Mucosa of descending colon (tissue), 3 donors: ENCODE data around the gene QDPR. TPM values are rescaled to one million over a fixed set of nuclear protein-coding genes. Genes with fewer than 3 reads are reported as not detected.

ENCODE experiments used
- ATAC-seq: fragments of 200-7000 bp; cut with Tn5 transposase; one replicate; pipeline ENCODE4 v1.9.1; 2020; ENCODE audit warnings: mild to moderate bottlenecking, moderate library complexity
- DNase-seq, 3 donors: peaks; one replicate each; pipeline ENCODE4 v3.0.0-alpha.2; 2020
- H3K36me3 ChIP-seq: fragments of 200-600 bp; one replicate; pipeline ENCODE4 v1.8.0; 2021; ENCODE audit warnings: low read depth, mild to moderate bottlenecking
- H3K4me1 ChIP-seq: fragments of 200-600 bp; one replicate; pipeline ENCODE4 v1.8.0; 2021; ENCODE audit warnings: low read depth, mild to moderate bottlenecking
- H3K4me3 ChIP-seq: fragments of 200-600 bp; one replicate; pipeline ENCODE4 v1.8.0; 2021; ENCODE audit warnings: mild to moderate bottlenecking
- H3K9me3 ChIP-seq: fragments of 200-600 bp; one replicate; pipeline ENCODE4 v1.8.0; 2021; ENCODE audit warnings: mild to moderate bottlenecking
- CTCF ChIP-seq: fragments of 200-600 bp; IDR thresholded peaks from one replicate; pipeline ENCODE4 v1.8.0; 2022; ENCODE audit warnings: antibody characterized with exemption, mild to moderate bottlenecking
- intact Hi-C, 2 donors: fragments of 100-400 bp; cut with DNase I in 1 of 2; cut with micrococcal nuclease in 1 of 2; formaldehyde crosslinking; loops; one replicate each; pipeline versions ENCODE4 v1.11.0 to v1.11.1; 2022; cut with DNase I, micrococcal nuclease
- total RNA-seq, 3 donors: library from RNA; stranded (reverse); fragmentation: NEBNext Ultra II Directional in 2 of 3; extraction: Animal tissue kit (Norgen Biotek cat#: 25700) in 2 of 3; gene quantifications; one replicate each; pipeline versions ENCODE4 v1.2.1 to v1.2.4, GENCODE V29; 2021 to 2023
- donor health status: DM: no; HTN: no; CAD: no; lungs with moderate emphysema.
- donor health status: DM: no; HTN: no; CAD: no.
- donor health status: DM: no; HTN: yes; CAD: no.

Gene QDPR
- total RNA-seq, 3 donors from 2014 or later: 18.0 to 27.2 (median 24.1) TPM

GRCh38 chr4:17550549-17550948 is 38.7 kb upstream of the QDPR start:
- no peak for DNase-seq
- intact Hi-C loops: loop anchor here (5.0 to 10.0 kb wide), 2 partner anchors 84 to 87 kb away; no protein-coding TSS in a partner anchor
- no peak for ATAC-seq
- no peaks in the 10 kb centered on the region for H3K9me3 ChIP-seq
- H3K36me3 ChIP-seq: no peaks in the 10 kb centered on the region
- H3K4me3 ChIP-seq: no peak overlapping the region
- H3K4me1 ChIP-seq: no peaks in the 10 kb centered on the region
- no peak for TF ChIP-seq CTCF

- intact Hi-C loops: no loop called here
- Histone ChIP-seq H3K4me3 (no peak overlapping the region), H3K9me3 (no peaks in the 10 kb centered on the region), H3K36me3 (no peaks in the 10 kb centered on the region), H3K4me1 (no peaks in the 10 kb centered on the region)
- DNase-seq (no peak), ATAC-seq (no peak)
- TF ChIP-seq CTCF: no peak
Measured at GRCh38 chr4:17546678-17547077, 34.8 kb upstream of the QDPR start.

GRCh38 chr4:17546222-17546621 is 34.3 kb upstream of the QDPR start:
- no peak for TF ChIP-seq CTCF
- Histone ChIP-seq H3K4me1 (no peaks in the 10 kb centered on the region), H3K9me3 (no peaks in the 10 kb centered on the region), H3K36me3 (no peaks in the 10 kb centered on the region), H3K4me3 (no peak overlapping the region)
- DNase-seq (no peak), ATAC-seq (no peak)
- intact Hi-C loops: no loop called here

GRCh38 chr4:17545374-17546140 is 33.7 kb upstream of the QDPR start:
- Histone ChIP-seq H3K36me3 (no peaks in the 10 kb centered on the region), H3K4me3 (no peak overlapping the region), H3K4me1 (no peaks in the 10 kb centered on the region), H3K9me3 (no peaks in the 10 kb centered on the region)
- DNase-seq: no peak
- intact Hi-C loops: no loop called here
- TF ChIP-seq CTCF: no peak
- no peak for ATAC-seq

- H3K4me3 ChIP-seq: no peak overlapping the region
- H3K9me3 ChIP-seq: no peaks in the 10 kb centered on the region
- intact Hi-C loops: no loop called here
- ATAC-seq (peak; percentile 61), DNase-seq (peak in 1 of 3 donors; percentile 25)
- no peaks in the 10 kb centered on the region for H3K4me1 ChIP-seq
- no peak for TF ChIP-seq CTCF
- H3K36me3 ChIP-seq: no peaks in the 10 kb centered on the region
Measured at GRCh38 chr4:17544831-17545234, 32.9 kb upstream of the QDPR start.
